GM18907 (cell line): ENCODE measurements around the gene PGA3.
"Not testable (repeated sequence)": the region's sequence is repeated elsewhere in the genome, so short reads cannot be mapped to it uniquely, and the experiment has no call there.

Experiments used
- ATAC-seq: cut with Tn5 transposase; IDR thresholded peaks from one replicate; pipeline ENCODE4 v1.9.1; 2021; ENCODE audit warnings: mild to moderate bottlenecking, moderate library complexity; ENCODE audit not compliant: unreplicated experiment

PGA3 gene

DNA sequence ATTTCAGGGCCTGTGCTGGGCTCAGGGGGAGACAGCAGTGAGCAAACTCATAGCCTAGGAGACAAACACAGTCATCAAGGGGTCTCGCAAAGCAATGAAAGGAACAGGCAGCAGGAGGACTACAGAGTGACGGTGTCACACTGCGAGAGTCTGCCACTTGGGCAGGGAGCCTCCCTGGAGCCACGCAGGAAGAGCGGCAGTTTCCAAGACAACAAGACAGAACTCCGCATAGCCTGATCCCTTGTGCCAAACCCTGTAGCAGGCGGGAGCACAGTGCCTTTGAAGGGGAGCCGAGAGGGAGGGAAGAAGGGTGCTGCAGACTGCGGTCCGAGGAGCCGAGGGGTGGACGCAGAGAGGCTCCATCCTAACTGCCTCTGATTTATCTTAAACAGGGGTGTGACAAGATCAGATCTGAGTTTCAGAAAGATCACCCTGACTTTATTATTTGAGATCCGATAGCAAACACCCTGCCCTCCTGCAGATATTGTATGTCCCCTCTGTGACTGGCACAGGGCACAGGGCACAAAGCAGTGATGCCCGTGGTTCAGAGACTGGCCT lies 1.3 kb downstream of the PGA3 start:
- not testable (repeated sequence) for ATAC-seq

DNA sequence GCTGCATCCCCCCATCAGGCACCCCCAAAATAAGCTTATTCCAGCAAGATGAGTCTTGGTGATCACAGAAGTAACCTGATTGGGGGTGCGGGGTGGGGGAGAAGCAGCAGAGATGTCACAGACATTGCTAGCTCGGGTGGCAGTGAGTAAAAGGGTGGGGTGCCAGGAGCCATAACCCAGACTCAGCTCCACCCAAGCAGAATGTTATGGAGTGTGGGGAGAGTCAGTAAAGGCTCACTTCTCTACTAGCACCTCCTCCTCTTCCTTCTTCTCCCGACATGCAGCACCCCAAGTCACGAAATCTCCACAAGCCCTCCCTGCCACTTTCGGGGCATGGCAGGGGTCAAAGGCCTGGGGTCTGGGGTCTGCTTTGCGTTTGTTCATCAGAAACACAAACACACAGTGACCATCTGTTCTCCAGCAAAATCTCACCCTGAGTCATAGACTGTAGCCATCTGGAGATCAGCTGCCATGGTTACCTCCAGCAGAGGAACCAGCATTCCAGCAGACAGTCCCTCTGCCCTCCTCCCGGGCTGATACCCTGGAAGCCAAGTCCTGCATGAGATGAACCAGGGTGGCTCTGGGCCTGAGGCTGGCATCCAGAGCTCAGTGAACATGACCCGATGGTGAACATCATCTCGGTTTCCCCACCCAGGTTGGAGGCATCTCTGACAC lies 4.5 kb downstream of the PGA3 start:
- not testable (repeated sequence) for ATAC-seq

DNA sequence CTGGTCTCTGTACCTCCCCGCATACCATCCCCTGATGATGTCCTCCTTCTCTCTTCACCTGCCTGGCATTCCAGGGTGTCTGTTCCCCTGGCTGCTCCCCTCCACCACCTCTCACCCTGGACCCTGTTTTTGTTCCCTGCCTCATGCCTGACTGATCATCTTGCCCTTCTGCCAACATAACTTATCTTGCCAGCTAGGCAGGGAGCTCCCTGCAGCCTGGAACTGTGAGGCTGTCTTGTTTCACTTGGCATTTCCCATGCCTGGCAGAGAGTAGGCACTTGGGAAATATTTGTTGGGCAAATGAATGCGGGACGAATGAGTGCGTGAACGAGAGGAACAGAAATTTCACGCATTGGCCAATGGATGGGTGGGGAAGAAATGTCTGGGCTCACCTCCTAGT lies 7.3 kb downstream of the PGA3 start:
- not testable (repeated sequence) for ATAC-seq

DNA sequence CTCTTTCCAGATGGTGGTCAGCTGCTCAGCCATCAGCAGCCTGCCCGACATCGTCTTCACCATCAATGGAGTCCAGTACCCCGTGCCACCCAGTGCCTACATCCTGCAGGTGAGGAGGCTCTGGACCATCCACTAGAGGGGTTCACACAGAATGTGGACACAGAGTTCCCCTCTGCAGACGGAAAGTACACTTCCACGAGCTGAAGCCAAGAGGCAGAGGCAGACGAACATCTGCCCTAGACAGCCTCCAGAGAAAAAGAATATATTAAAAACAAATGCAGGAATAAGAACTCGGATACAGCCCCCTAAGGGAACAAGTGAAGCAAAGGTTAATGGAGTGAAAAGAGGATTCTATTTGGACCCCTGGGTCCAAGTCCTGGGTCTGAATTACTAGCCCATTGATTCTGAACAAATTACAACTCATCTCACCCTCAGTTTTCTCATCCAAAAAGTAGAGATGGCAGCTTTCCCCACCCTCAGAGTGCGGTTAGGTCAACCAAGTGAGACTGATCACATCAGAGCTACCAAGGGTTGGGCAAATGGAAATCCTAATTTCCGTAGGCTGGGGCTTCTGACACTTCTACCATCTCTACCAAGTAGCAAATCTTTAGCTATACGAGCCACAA lies 8.1 kb downstream of the PGA3 start:
- not testable (repeated sequence) for ATAC-seq

DNA sequence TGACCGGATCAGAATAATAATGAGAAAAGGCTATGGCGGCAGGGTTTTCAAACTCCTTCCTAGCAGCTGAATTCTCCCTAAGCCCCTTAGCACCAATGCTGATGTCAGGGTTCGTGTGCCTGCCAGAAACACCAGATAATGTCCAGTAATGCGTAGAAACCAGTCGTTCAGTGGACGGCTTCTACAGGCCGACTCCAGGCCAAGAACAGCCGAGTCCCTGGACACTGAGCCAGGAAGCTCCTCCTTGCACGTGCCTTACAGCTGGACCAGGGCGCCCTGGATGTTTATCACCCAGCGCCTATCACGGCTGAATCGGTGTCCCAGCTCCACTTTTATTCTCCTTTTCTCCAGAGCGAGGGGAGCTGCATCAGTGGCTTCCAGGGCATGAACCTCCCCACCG lies 8.9 kb downstream of the PGA3 start:
- ATAC-seq = not testable (repeated sequence)

DNA sequence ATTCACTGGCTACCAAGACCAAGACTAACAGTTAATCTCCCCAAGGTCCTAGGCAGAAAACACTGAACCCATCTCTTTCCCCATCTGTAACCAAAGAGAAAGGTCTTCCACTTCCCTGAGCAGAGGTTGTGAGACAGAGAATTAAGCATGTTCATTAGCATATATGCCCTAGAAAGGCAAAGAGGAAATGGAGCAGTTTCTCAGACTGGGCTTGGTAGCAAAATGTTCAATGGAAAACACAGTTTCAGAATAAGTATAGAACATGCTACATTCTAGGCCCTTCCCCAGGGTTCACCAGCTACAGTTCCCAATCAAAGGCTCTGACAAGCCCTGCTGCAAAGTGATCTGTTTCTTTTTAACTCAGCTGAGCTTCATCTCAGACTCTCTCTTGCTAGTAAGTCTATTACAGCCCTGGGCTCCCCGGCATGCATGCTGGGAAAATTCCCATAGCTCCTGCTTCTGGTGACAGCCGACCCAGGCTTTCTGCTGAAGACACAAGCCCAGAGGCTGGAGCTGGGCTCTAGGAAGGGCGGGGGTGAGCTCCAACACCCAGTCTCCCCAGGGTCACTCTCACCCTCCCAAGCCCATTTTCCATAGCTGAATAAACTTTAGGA lies 10.5 kb downstream of the PGA3 start:
- not testable (repeated sequence) for ATAC-seq

DNA sequence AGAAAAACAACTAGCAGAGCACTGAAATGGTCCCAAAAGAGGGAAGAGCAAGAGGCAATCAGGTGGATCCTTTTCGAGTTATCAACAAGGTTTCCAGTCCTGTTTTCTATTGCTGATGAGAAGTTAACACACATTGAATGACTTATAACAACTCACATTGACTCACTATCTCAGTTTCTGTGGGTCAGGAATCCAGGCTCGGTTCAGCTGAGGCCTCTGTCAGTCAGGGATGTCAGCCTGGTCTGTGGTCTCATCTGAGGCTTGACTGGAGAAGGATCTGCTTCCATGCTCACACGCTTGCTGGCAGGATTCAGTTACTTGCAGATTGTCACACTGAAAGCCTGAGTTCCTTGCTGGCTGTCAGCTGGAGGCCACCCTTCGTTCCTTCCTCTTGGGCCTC lies 15.0 kb downstream of the PGA3 start:
- ATAC-seq = not testable (repeated sequence)

DNA sequence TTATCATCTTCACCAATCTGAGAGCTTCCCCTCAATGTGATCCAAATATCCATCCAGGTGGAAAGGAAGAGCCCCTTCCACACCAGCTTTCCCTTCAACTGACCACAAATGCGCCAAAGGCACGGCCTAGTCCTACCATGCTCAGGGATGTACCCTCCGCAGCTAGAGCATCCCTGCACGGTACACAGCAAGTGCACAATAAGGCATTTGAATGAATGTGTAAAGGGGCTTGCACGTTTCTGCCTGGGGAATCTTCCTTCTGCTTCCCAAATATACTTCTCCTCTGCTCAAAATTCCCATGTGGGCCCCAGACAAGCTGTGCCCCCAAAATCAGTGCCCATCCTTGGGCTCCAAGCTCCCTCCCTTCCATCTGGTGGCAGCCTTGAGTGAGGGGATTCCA lies 15.7 kb downstream of the PGA3 start:
- not testable (repeated sequence) for ATAC-seq

DNA sequence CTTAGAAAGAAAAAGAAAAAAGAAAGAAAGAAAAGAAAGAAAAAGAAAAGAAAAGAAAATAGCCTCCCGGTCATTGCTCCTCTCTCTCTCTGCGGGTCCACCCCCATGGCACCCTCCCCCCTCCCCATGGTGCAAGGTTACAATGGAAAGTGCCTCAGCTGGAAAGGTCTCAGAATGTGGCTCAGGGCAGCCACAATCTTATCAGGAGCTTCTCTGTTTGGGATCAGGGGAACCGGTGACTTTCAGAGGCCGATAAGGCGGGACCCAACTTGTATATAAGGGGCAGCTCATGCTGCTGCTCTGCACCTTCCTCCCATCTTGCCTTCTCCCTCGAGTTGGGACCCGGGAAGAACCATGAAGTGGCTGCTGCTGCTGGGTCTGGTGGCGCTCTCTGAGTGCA lies 18.7 kb downstream of the PGA3 start, which contains the start of gene PGA4:
Gene PGA4, plus strand, starts transcription at position 301 of the 400 bp plus-strand sequence. Its CDS starts 54 bp downstream, at position 355.
- ATAC-seq = not testable (repeated sequence)

DNA sequence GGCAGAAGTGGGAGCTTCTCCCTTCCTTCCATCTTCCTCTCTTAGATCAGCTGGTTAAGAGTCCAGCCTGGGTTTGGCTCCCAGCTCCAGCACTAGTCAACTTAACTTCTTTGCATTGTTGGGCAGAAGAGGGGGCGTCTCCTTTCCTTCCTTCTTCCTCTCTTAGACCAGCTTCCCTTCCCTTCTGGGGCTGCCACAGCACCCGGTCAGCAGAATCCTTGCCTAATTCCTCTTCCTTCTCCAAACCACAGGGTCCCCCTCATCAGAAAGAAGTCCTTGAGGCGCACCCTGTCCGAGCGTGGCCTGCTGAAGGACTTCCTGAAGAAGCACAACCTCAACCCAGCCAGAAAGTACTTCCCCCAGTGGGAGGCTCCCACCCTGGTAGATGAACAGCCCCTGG lies 19.4 kb downstream of the PGA3 start:
- not testable (repeated sequence) for ATAC-seq

DNA sequence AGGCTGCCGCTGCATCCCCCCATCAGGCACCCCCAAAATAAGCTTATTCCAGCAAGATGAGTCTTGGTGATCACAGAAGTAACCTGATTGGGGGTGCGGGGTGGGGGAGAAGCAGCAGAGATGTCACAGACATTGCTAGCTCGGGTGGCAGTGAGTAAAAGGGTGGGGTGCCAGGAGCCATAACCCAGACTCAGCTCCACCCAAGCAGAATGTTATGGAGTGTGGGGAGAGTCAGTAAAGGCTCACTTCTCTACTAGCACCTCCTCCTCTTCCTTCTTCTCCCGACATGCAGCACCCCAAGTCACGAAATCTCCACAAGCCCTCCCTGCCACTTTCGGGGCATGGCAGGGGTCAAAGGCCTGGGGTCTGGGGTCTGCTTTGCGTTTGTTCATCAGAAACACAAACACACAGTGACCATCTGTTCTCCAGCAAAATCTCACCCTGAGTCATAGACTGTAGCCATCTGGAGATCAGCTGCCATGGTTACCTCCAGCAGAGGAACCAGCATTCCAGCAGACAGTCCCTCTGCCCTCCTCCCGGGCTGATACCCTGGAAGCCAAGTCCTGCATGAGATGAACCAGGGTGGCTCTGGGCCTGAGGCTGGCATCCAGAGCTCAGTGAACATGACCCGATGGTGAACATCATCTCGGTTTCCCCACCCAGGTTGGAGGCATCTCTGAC lies 23.3 kb downstream of the PGA3 start:
- ATAC-seq = not testable (repeated sequence)

DNA sequence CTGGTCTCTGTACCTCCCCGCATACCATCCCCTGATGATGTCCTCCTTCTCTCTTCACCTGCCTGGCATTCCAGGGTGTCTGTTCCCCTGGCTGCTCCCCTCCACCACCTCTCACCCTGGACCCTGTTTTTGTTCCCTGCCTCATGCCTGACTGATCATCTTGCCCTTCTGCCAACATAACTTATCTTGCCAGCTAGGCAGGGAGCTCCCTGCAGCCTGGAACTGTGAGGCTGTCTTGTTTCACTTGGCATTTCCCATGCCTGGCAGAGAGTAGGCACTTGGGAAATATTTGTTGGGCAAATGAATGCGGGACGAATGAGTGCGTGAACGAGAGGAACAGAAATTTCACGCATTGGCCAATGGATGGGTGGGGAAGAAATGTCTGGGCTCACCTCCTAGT lies 26.1 kb downstream of the PGA3 start:
- not testable (repeated sequence) for ATAC-seq

DNA sequence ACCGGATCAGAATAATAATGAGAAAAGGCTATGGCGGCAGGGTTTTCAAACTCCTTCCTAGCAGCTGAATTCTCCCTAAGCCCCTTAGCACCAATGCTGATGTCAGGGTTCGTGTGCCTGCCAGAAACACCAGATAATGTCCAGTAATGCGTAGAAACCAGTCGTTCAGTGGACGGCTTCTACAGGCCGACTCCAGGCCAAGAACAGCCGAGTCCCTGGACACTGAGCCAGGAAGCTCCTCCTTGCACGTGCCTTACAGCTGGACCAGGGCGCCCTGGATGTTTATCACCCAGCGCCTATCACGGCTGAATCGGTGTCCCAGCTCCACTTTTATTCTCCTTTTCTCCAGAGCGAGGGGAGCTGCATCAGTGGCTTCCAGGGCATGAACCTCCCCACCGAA lies 27.7 kb downstream of the PGA3 start:
- not testable (repeated sequence) for ATAC-seq

DNA sequence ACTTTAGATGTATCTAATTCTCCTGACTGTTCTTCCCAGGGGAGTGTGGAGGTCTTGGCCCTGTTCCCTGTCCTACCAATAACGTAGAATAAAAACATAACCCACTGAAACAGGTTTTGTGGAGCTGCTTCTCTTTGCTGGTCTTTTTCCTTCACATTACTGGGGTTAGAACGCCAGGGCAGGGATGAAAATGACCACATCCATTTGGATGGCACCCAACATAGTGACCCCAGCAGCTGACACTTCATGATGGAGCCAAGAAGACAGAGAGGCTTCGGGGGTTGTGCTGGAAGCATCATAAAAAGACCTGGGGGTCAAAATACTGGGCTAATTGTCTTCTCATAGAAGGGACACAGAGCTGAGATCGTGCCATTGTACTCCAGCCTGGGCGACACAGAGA lies 28.3 kb downstream of the PGA3 start:
- ATAC-seq = not testable (repeated sequence)

DNA sequence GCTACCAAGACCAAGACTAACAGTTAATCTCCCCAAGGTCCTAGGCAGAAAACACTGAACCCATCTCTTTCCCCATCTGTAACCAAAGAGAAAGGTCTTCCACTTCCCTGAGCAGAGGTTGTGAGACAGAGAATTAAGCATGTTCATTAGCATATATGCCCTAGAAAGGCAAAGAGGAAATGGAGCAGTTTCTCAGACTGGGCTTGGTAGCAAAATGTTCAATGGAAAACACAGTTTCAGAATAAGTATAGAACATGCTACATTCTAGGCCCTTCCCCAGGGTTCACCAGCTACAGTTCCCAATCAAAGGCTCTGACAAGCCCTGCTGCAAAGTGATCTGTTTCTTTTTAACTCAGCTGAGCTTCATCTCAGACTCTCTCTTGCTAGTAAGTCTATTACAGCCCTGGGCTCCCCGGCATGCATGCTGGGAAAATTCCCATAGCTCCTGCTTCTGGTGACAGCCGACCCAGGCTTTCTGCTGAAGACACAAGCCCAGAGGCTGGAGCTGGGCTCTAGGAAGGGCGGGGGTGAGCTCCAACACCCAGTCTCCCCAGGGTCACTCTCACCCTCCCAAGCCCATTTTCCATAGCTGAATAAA lies 29.3 kb downstream of the PGA3 start:
- not testable (repeated sequence) for ATAC-seq

DNA sequence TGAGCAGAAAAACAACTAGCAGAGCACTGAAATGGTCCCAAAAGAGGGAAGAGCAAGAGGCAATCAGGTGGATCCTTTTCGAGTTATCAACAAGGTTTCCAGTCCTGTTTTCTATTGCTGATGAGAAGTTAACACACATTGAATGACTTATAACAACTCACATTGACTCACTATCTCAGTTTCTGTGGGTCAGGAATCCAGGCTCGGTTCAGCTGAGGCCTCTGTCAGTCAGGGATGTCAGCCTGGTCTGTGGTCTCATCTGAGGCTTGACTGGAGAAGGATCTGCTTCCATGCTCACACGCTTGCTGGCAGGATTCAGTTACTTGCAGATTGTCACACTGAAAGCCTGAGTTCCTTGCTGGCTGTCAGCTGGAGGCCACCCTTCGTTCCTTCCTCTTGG lies 33.8 kb downstream of the PGA3 start:
- not testable (repeated sequence) for ATAC-seq

DNA sequence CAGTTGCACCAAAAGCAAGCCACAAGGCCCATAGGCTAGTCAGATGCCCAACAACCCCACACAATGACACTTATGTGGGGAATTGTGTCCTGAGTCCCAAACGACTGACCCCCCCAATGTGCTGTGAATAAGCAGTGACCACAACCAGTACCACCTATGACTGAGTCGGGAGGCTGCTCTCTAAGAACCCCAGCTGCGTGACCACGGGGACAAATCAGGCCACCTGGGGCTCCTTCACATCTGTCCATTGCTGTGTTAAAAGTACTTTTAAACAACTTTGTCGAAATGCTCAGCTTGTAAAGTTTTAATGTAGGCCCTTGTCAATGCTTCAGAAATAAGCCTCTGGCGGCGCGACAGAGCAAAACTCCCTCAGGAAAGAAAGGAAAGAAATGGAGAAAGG lies 37.0 kb downstream of the PGA3 start:
- not testable (repeated sequence) for ATAC-seq

DNA sequence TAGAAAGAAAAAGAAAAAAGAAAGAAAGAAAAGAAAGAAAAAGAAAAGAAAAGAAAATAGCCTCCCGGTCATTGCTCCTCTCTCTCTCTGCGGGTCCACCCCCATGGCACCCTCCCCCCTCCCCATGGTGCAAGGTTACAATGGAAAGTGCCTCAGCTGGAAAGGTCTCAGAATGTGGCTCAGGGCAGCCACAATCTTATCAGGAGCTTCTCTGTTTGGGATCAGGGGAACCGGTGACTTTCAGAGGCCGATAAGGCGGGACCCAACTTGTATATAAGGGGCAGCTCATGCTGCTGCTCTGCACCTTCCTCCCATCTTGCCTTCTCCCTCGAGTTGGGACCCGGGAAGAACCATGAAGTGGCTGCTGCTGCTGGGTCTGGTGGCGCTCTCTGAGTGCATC lies 37.6 kb downstream of the PGA3 start, which contains the start of gene PGA5:
Gene PGA5, plus strand, starts transcription at position 301 of the 400 bp plus-strand sequence. Its CDS starts 52 bp downstream, at position 353.
- not testable (repeated sequence) for ATAC-seq

DNA sequence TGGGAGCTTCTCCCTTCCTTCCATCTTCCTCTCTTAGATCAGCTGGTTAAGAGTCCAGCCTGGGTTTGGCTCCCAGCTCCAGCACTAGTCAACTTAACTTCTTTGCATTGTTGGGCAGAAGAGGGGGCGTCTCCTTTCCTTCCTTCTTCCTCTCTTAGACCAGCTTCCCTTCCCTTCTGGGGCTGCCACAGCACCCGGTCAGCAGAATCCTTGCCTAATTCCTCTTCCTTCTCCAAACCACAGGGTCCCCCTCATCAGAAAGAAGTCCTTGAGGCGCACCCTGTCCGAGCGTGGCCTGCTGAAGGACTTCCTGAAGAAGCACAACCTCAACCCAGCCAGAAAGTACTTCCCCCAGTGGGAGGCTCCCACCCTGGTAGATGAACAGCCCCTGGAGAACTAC lies 38.2 kb downstream of the PGA3 start:
- not testable (repeated sequence) for ATAC-seq

DNA sequence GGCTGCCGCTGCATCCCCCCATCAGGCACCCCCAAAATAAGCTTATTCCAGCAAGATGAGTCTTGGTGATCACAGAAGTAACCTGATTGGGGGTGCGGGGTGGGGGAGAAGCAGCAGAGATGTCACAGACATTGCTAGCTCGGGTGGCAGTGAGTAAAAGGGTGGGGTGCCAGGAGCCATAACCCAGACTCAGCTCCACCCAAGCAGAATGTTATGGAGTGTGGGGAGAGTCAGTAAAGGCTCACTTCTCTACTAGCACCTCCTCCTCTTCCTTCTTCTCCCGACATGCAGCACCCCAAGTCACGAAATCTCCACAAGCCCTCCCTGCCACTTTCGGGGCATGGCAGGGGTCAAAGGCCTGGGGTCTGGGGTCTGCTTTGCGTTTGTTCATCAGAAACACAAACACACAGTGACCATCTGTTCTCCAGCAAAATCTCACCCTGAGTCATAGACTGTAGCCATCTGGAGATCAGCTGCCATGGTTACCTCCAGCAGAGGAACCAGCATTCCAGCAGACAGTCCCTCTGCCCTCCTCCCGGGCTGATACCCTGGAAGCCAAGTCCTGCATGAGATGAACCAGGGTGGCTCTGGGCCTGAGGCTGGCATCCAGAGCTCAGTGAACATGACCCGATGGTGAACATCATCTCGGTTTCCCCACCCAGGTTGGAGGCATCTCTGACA lies 42.1 kb downstream of the PGA3 start:
- ATAC-seq = not testable (repeated sequence)
